ENCODE measurements around the gene PIGL.

DNA sequence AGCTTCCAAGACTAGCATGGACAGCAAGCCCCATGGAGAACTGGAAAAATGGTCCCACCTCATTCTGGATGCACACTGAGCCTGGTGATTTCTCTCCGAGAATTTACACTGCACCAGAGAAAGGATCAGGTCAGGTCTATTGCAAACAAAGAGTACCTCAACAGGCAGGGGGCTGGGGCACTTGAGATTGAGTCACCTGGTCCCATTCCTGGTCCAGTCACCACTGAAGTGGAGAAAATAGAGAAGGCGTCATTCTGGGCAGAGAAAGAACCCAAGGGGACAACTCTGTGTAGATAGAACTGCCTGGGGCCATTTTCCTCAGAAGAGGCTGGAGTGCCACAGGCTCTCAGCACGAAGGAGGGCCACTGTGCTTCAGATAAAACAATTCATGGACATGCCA, 97.8 kb downstream of the PIGL start:
- TF ChIP-seq, protein P1, sequence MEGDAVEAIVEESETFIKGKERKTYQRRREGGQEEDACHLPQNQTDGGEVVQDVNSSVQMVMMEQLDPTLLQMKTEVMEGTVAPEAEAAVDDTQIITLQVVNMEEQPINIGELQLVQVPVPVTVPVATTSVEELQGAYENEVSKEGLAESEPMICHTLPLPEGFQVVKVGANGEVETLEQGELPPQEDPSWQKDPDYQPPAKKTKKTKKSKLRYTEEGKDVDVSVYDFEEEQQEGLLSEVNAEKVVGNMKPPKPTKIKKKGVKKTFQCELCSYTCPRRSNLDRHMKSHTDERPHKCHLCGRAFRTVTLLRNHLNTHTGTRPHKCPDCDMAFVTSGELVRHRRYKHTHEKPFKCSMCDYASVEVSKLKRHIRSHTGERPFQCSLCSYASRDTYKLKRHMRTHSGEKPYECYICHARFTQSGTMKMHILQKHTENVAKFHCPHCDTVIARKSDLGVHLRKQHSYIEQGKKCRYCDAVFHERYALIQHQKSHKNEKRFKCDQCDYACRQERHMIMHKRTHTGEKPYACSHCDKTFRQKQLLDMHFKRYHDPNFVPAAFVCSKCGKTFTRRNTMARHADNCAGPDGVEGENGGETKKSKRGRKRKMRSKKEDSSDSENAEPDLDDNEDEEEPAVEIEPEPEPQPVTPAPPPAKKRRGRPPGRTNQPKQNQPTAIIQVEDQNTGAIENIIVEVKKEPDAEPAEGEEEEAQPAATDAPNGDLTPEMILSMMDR (conservative IDR thresholded peaks at IDR 0.05 in 1 of 2, IDR thresholded peaks at IDR 0.05 in 1 of 2; ENCODE audit: low read depth in 1 of 2, low read length in 2 of 2), result no peak
- no peak for TF ChIP-seq EZH2 (IDR thresholded peaks at IDR 0.05; ENCODE audit: low read length, missing control alignments)
